A549 (cell line): ENCODE measurements around the gene OVOL1.

Source experiments
- ESRRA ChIP-seq: fragments of 150-350 bp; IDR thresholded peaks from 2 replicates; pipeline ENCODE4 v1.6.1; 2014; ENCODE audit warnings: mild to moderate bottlenecking, low read length, borderline replicate concordance
- JUNB ChIP-seq: fragments of >200 bp; sonication (Bioruptor Twin); formaldehyde crosslinking; IDR thresholded peaks from 2 replicates; pipeline ENCODE4 v1.6.1; 2016
- MYC ChIP-seq: IDR thresholded peaks from 2 replicates; pipeline ENCODE4 v1.6.1; 2012; ENCODE audit warnings: mild to moderate bottlenecking, inconsistent platforms, low read length, improper control_type of control experiment, borderline replicate concordance
- NR3C1 ChIP-seq: fragments of >200 bp; sonication (Bioruptor Twin); formaldehyde crosslinking; IDR thresholded peaks from 3 replicates; pipeline ENCODE4 v1.6.1; 2017
- POLR2A ChIP-seq: IDR thresholded peaks from 2 replicates; pipeline ENCODE4 v1.6.1; 2012; ENCODE audit warnings: mild to moderate bottlenecking, low read length
- RAD21 ChIP-seq, 2 experiments: fragments of >200 bp in 1 of 2; sonication (Bioruptor Twin) in 1 of 2; formaldehyde crosslinking in 1 of 2; IDR thresholded peaks in 1 of 2; conservative IDR thresholded peaks in 1 of 2; 2 replicates in 1 of 2; 3 replicates in 1 of 2; pipeline ENCODE4 v1.6.1; 2012 to 2018; ENCODE audit warnings: inconsistent platforms in 1 of 2
- RCOR1 ChIP-seq: fragments of 150-350 bp; IDR thresholded peaks from 2 replicates; pipeline ENCODE4 v1.6.1; 2014; ENCODE audit warnings: antibody characterized with exemption, low read length, low read depth
- SMC3 ChIP-seq: fragments of >200 bp; sonication (Bioruptor Twin); formaldehyde crosslinking; IDR thresholded peaks from 3 replicates; pipeline ENCODE4 v1.6.1; 2018; ENCODE audit warnings: inconsistent platforms
- ZC3H11A ChIP-seq: fragments of 450-650 bp; IDR thresholded peaks from 2 replicates; pipeline ENCODE4 v1.6.1; 2014; ENCODE audit warnings: antibody characterized with exemption, mild to moderate bottlenecking
- TF ChIP-seq, protein P1 (sequence below): fragments of >200 bp; sonication (Bioruptor Twin); formaldehyde crosslinking; IDR thresholded peaks from 3 replicates; pipeline ENCODE4 v1.5.1; 2016
- TF ChIP-seq, protein P2 (sequence below): fragments of 150-350 bp; IDR thresholded peaks from 2 replicates; pipeline ENCODE4 v1.6.1; 2014; ENCODE audit warnings: low read depth, mild to moderate bottlenecking, low read length
- TF ChIP-seq, protein P3 (sequence below): IDR thresholded peaks from 2 replicates; pipeline ENCODE4 v1.6.1; 2012

DNA sequence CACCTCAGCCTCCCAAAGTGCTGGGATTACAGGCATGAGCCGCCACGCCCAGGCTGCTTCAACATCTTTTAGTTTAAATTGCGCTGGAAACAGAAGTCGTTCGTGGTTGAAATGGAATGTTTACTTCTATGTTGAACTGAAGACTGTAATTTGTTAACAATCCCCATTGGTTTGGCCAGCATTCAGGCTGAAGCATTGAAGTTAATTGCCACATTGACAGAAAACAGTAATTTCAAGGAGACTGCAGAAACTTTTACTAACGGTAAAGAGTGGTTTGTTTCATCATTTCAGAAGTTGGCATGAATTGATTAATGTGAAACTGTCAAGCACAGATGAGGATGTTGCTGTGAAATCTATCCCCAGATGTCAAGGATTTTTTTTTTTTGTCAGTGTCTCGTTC is 20.3 kb upstream of the OVOL1 start:
- TF ChIP-seq RAD21 (conservative IDR thresholded peaks at IDR 0.05 in 1 of 2, IDR thresholded peaks at IDR 0.05 in 1 of 2) (no peak), POLR2A (no peak), NR3C1 (no peak), MYC (no peak), SMC3 (no peak), JUNB (no peak), ESRRA (no peak), ZC3H11A (no peak), RCOR1 (no peak)
- TF ChIP-seq, protein P1, sequence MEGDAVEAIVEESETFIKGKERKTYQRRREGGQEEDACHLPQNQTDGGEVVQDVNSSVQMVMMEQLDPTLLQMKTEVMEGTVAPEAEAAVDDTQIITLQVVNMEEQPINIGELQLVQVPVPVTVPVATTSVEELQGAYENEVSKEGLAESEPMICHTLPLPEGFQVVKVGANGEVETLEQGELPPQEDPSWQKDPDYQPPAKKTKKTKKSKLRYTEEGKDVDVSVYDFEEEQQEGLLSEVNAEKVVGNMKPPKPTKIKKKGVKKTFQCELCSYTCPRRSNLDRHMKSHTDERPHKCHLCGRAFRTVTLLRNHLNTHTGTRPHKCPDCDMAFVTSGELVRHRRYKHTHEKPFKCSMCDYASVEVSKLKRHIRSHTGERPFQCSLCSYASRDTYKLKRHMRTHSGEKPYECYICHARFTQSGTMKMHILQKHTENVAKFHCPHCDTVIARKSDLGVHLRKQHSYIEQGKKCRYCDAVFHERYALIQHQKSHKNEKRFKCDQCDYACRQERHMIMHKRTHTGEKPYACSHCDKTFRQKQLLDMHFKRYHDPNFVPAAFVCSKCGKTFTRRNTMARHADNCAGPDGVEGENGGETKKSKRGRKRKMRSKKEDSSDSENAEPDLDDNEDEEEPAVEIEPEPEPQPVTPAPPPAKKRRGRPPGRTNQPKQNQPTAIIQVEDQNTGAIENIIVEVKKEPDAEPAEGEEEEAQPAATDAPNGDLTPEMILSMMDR = no peak
- TF ChIP-seq, protein P2, sequence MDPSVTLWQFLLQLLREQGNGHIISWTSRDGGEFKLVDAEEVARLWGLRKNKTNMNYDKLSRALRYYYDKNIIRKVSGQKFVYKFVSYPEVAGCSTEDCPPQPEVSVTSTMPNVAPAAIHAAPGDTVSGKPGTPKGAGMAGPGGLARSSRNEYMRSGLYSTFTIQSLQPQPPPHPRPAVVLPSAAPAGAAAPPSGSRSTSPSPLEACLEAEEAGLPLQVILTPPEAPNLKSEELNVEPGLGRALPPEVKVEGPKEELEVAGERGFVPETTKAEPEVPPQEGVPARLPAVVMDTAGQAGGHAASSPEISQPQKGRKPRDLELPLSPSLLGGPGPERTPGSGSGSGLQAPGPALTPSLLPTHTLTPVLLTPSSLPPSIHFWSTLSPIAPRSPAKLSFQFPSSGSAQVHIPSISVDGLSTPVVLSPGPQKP = no peak
- TF ChIP-seq, protein P3, sequence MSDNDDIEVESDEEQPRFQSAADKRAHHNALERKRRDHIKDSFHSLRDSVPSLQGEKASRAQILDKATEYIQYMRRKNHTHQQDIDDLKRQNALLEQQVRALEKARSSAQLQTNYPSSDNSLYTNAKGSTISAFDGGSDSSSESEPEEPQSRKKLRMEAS = no peak
